Spinal cord (tissue), 10 donors: ENCODE results near the gene TENT5C. TPM values are rescaled to one million over a fixed set of nuclear protein-coding genes. Genes with fewer than 3 reads are reported as not detected.

ENCODE experiments used
- DNase-seq, 6 donors: peaks; one replicate each; pipeline versions ENCODE4 v3.0.0 to v3.0.0-alpha.2; 2013 to 2015; ENCODE audit warnings: low spot score in 6 of 6, low read depth in 4 of 6
- H3K27ac ChIP-seq: one replicate; pipeline ENCODE4 v1.5.1; 2013; ENCODE audit warnings: low read depth, low read length, control low read depth
- H3K27me3 ChIP-seq: one replicate; pipeline ENCODE4 v1.6.1; 2013; ENCODE audit warnings: low read length; ENCODE audit not compliant: control insufficient read depth, insufficient read depth
- H3K36me3 ChIP-seq: one replicate; pipeline ENCODE4 v1.6.1; 2013; ENCODE audit warnings: low read length; ENCODE audit not compliant: control insufficient read depth, insufficient read depth
- H3K4me1 ChIP-seq: one replicate; pipeline ENCODE4 v1.6.1; 2013; ENCODE audit warnings: low read length; ENCODE audit not compliant: control insufficient read depth, insufficient read depth
- H3K4me3 ChIP-seq: one replicate; pipeline ENCODE4 v1.5.1; 2013; ENCODE audit warnings: low read depth, low read length, control low read depth
- H3K9me3 ChIP-seq: one replicate; pipeline ENCODE4 v1.6.1; 2013; ENCODE audit warnings: low read length; ENCODE audit not compliant: control insufficient read depth, insufficient read depth
- WGBS: methylation state at CpG from one replicate; pipeline ENCODE4 v1.1.5; 2013; ENCODE audit warnings: missing lambda C conversion rate; ENCODE audit not compliant: insufficient coverage; 5-methylcytosine and 5-hydroxymethylcytosine counted together
- polyA plus RNA-seq, 2 donors: library from polyadenylated mRNA; unstranded; fragments of 120-200 nt; gene quantifications; one replicate each; pipeline ENCODE4 v1.2.1, GENCODE V29; 2013; ENCODE audit not compliant: insufficient read length in 2 of 2
- total RNA-seq, 2 donors: library from RNA; depleted of rRNA in 1 of 2; stranded (reverse); fragments of 120-200 nt in 1 of 2; fragments of >200 nt in 1 of 2; gene quantifications; one replicate each; pipeline versions ENCODE4 v1.2.3 to v1.2.4, GENCODE V29; 2013 to 2014
- donor health status: healthy.

Gene TENT5C
- total and polyA plus RNA-seq, 4 donors: 2.0 to 42.1 (median 8.8) TPM

GRCh38 chr1:117587499-117588356 lies 18.1 kb upstream of the TENT5C start:
- DNase-seq: no peak
- Histone ChIP-seq H3K27ac (no peak overlapping the region), H3K9me3 (no peaks in the 10 kb centered on the region), H3K4me1 (peaks cover 9% of the 10 kb centered on the region), H3K4me3 (no peak overlapping the region), H3K27me3 (no peaks in the 10 kb centered on the region), H3K36me3 (no peaks in the 10 kb centered on the region)
- WGBS: 88% methylated on average over 14 of the region's 14 CpGs

- Histone ChIP-seq H3K9me3 (no peaks in the 10 kb centered on the region), H3K4me3 (no peak overlapping the region), H3K27ac (no peak overlapping the region), H3K36me3 (no peaks in the 10 kb centered on the region), H3K4me1 (peaks cover 7% of the 10 kb centered on the region), H3K27me3 (no peaks in the 10 kb centered on the region)
- DNase-seq: no peak
- WGBS: no CpG with 5 or more reads among the region's 2 CpGs
Observed at GRCh38 chr1:117589544-117589943, 16.3 kb upstream of the TENT5C start.

- peak in 1 of 6 donors; percentile 31 for DNase-seq
- no peak overlapping the region for H3K27ac ChIP-seq
Observed at GRCh38 chr1:117590273-117590925, 15.4 kb upstream of the TENT5C start.

GRCh38 chr1:117591252-117591651 lies 14.6 kb upstream of the TENT5C start:
- no peaks in the 10 kb centered on the region for H3K27me3 ChIP-seq
- no peaks in the 10 kb centered on the region for H3K36me3 ChIP-seq
- no peak for DNase-seq
- H3K4me3 ChIP-seq: no peak overlapping the region
- WGBS: 80% methylated on average over 1 of the region's 3 CpGs
- peaks cover 7% of the 10 kb centered on the region for H3K4me1 ChIP-seq
- no peaks in the 10 kb centered on the region for H3K9me3 ChIP-seq
- no peak overlapping the region for H3K27ac ChIP-seq

More at GRCh38 chr1:117590273-117590925, 15.4 kb upstream of the TENT5C start:
- H3K4me1 ChIP-seq: peaks cover 7% of the 10 kb centered on the region
- 31% methylated on average over 7 of the region's 7 CpGs for whole genome bisulfite sequencing
- H3K4me3 ChIP-seq: no peak overlapping the region
- H3K9me3 ChIP-seq: no peaks in the 10 kb centered on the region
- no peaks in the 10 kb centered on the region for H3K36me3 ChIP-seq
- H3K27me3 ChIP-seq: no peaks in the 10 kb centered on the region

GRCh38 chr1:117592155-117592554 lies 13.7 kb upstream of the TENT5C start:
- no peak overlapping the region for H3K27ac ChIP-seq
- H3K9me3 ChIP-seq: no peaks in the 10 kb centered on the region
- H3K4me1 ChIP-seq: peaks cover 4% of the 10 kb centered on the region
- H3K4me3 ChIP-seq: no peak overlapping the region
- whole genome bisulfite sequencing: 84% methylated on average over 9 of the region's 9 CpGs
- no peaks in the 10 kb centered on the region for H3K27me3 ChIP-seq
- H3K36me3 ChIP-seq: no peaks in the 10 kb centered on the region
- no peak for DNase-seq

- DNase-seq: no peak
- H3K4me1 ChIP-seq: no peaks in the 10 kb centered on the region
- 85% methylated on average over 7 of the region's 8 CpGs for WGBS
- H3K27ac ChIP-seq: no peak overlapping the region
- H3K9me3 ChIP-seq: no peaks in the 10 kb centered on the region
- H3K27me3 ChIP-seq: no peaks in the 10 kb centered on the region
- no peak overlapping the region for H3K4me3 ChIP-seq
- H3K36me3 ChIP-seq: no peaks in the 10 kb centered on the region
Observed at GRCh38 chr1:117594261-117594990, 11.4 kb upstream of the TENT5C start.

GRCh38 chr1:117596023-117596720 lies 9.7 kb upstream of the TENT5C start:
- 83% methylated on average over 3 of the region's 5 CpGs for WGBS
- no peaks in the 10 kb centered on the region for H3K9me3 ChIP-seq
- H3K36me3 ChIP-seq: no peaks in the 10 kb centered on the region
- no peak for DNase-seq
- H3K27ac ChIP-seq: no peak overlapping the region
- peaks cover 4% of the 10 kb centered on the region for H3K27me3 ChIP-seq
- no peaks in the 10 kb centered on the region for H3K4me1 ChIP-seq
- no peak overlapping the region for H3K4me3 ChIP-seq

- Histone ChIP-seq H3K4me1 (no peaks in the 10 kb centered on the region), H3K27me3 (peaks cover 7% of the 10 kb centered on the region), H3K36me3 (no peaks in the 10 kb centered on the region), H3K27ac (no peak overlapping the region), H3K4me3 (no peak overlapping the region), H3K9me3 (no peaks in the 10 kb centered on the region)
- no peak for DNase-seq
- 74% methylated on average over 5 of the region's 6 CpGs for WGBS
Observed at GRCh38 chr1:117598489-117598888, 7.4 kb upstream of the TENT5C start.
